ENCODE measurements around the gene SDK1.

DNA sequence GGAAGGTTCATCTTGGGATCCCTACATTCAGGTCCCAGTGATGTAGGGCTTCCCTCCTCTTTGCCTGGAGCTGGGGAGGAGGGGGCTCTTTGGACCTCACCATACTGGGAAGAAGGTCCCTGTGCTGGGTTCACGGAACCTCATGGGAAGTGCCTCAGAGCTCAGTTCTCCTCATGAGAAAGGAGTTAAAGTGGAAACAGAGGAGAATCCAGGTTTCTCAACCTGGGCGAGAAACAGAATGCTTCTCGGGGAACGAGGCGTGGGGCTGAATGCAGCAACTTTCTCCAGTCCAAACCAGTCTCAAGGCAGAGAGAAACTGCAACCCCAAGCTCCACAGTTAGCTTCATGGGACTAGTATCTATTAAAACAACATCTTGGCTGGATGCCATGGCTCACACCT is 998.4 kb downstream of the SDK1 start:
- TF ChIP-seq, protein P1, sequence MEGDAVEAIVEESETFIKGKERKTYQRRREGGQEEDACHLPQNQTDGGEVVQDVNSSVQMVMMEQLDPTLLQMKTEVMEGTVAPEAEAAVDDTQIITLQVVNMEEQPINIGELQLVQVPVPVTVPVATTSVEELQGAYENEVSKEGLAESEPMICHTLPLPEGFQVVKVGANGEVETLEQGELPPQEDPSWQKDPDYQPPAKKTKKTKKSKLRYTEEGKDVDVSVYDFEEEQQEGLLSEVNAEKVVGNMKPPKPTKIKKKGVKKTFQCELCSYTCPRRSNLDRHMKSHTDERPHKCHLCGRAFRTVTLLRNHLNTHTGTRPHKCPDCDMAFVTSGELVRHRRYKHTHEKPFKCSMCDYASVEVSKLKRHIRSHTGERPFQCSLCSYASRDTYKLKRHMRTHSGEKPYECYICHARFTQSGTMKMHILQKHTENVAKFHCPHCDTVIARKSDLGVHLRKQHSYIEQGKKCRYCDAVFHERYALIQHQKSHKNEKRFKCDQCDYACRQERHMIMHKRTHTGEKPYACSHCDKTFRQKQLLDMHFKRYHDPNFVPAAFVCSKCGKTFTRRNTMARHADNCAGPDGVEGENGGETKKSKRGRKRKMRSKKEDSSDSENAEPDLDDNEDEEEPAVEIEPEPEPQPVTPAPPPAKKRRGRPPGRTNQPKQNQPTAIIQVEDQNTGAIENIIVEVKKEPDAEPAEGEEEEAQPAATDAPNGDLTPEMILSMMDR (IDR thresholded peaks at IDR 0.05; ENCODE audit: extremely low read depth in 1 of 2, insufficient read depth in 1 of 2, low read depth in 1 of 2, low read length in 2 of 2) = no peak
- TF ChIP-seq EZH2 (IDR thresholded peaks at IDR 0.05; ENCODE audit: borderline replicate concordance, low read depth, low read length, severe bottlenecking) = no peak
- TF ChIP-seq FOS (IDR thresholded peaks at IDR 0.05; ENCODE audit: borderline replicate concordance, insufficient read depth, low read length) = no peak
- TF ChIP-seq POLR2A (IDR thresholded peaks at IDR 0.05; ENCODE audit: low read depth, low read length) = no peak
- no peak for TF ChIP-seq POLR2AphosphoS5 (IDR thresholded peaks at IDR 0.05; ENCODE audit: insufficient read depth, low read depth, low read length)

Data from endothelial cell of umbilical vein (primary cell).